Measurements from ENCODE around the gene C19orf18.

The C19orf18 gene

DNA sequence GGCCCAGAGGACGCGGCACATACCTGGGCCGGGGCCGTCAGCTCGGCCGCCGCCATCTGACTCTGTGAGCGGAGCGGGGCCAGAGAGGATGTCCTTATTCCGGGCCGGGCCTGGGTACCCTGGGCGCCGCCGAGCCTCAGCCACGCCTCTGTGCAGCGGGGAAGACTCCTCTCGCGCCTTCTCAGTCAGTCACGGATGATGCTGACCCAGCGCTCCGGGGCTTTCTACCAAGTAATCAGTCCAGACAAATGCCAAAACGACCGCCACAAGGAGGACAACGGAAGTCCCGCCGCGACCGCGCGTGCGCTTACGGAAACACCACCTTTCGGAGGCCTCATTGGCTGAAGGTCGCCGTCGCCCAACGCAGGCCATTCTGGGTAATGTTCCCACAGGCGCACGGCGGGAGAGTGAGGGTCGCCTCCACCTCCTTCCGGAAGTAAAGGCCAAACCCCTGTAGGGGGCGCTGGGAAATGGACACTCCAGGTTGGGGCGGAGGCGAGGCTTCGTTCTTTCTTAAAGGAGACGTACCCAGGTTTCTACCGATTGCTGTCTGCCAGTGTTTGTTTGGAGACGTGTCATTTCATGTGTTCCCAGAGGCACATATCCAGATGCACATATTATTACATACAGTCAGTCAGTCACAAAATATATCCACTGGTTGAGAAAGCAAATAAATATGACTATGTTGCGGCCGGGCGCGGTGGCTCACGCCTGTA, 26.8 kb downstream of the C19orf18 start, which contains the start of gene ZNF256:
Gene ZNF256 (minus strand): TSS at position 288 of the 716 bp plus-strand sequence. CDS start 232 bp downstream, at position 56.
- peak; percentile 89 for DNase-seq (ENCODE audit: low spot score)

DNA sequence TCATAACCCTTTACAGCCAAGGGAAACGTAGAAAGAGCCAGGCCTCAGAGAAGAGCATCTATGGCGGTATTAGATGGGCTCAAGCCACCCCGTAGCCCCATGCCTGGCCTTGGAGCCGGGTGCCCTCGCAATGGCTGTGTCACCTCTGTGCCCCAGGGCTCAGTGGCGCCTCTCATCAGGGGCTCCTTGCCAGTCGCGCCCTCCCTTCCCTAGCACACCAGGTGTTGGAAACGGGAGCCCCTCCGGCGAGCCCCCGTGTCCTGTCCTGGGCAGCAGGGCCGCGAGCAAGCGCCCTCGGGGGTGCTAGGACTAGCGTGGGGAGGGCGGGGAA, 27.3 kb downstream of the C19orf18 start:
- DNase-seq (ENCODE audit: low spot score) = no peak

DNA sequence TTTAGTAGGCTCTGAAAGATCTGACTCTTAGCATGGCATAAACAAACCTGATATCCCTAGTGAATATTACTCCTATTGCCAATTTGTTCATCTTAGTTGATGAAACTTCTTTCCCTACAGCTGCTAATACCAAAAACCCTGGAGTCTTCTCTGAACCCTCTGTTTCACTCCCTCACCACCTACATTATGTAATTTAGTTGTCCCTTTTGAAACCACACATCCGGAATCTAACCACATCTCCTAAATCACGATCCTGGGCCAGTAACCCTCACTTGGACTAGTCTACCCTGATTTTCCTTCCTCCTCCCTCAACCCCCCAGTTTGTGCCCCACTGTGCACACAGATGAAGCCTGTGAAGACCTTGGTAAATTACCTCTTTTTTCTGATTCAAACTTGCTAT, 28.0 kb downstream of the C19orf18 start:
- no peak for DNase-seq (ENCODE audit: low spot score)

DNA sequence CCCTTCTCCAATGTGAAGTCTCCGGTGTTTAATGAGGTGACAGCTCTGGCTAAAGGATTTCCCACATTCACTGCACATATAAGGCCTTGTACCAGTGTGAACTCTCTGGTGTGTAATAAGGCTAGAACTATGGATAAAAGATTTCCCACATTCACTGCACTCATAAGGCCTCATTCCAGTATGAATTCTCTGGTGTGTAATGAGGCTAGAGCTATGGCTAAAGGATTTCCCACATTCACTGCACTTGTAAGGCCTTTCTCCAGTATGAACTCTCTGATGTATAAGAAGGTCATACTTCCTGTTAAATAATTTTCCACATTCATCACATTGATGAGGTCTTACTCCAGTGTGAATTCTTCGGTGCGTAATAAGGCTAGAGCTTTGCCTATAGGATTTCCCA, 32.7 kb downstream of the C19orf18 start:
- DNase-seq (ENCODE audit: low spot score) = no peak

DNA sequence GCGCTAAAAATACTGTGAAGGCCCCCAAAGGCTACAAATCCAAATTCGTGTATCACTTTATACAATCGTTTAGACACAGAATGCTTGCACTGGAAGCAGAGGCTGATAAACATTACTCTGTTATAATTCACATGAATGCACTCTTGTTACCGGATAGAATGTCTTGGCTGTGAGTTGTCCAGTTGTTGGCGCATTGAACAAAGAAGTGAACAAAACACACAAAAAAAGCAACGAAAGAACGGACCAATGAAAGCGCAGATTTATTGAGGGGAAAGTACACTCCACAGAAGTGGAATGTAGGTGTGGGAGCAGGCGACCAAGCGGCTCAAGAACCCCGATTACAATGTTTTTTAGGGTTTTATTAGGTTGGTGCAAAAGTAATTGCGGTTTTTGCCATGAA, 38.6 kb downstream of the C19orf18 start:
- DNase-seq (ENCODE audit: low spot score) = peak; percentile 72

DNA sequence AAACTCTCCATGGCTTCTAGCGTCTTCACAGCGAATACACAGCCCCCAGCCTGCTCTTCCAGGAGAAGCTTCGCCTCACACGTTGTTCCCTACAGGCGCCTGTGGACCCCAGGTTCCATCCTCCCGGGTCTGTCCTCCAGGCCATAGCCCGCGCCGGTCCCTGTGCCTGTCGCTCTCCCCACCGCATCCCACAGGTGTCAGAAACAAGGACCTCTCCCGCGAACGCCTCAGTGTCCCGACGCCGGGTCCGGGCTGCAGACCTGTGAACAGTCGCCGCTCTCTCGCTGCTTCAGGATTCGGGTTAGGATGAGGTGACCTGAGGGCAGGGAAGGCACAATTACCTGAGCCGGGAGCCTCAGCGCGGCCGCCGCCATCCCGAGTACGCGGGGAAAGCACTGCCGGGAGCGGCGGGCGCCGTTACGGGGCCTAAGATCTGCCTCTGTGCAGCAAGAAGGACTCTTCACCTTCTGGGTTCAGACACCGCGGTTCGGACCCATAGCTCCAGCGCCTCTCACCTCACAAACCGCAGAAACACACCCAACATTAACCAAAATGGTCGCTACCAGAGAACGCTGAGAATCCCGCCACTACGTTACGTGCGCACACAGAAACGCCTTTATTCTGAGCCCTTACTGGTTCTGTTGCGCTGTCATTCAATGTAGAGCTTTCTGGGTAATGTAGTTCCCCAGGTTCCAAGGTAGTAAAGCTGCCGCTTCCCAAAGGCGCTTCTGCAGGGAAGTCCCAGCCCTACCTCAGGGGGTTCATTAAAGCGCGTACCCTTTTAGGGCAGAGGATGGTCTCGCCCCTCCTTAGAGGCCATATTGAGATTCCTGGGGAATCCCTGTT, 39.3 kb downstream of the C19orf18 start, which contains the start of gene ZNF418:
Gene ZNF418 (minus strand): TSS at position 583 of the 846 bp plus-strand sequence. CDS start 1,580 bp downstream, outside the sequence.
- peak; percentile 89 for DNase-seq (ENCODE audit: low spot score)

DNA sequence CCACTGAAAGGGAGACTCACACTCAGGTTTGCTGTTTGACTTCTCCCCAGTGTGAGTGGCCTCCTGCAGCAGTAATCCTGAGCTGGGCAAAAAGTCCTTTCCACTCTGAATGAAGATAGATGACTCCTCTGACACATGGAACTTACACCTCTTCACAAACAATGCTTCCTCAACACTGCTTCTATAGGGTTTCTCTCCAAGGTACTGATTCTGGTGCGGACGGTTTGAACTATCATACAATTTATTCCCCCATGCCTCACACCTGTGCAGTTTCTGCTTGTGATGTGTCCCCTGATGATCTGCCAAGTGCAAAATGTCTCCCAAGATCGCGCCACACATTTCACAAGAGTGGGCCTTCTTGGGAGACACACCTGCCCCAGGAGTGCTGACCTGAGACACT, 46.7 kb downstream of the C19orf18 start:
- DNase-seq (ENCODE audit: low spot score) = no peak

DNA sequence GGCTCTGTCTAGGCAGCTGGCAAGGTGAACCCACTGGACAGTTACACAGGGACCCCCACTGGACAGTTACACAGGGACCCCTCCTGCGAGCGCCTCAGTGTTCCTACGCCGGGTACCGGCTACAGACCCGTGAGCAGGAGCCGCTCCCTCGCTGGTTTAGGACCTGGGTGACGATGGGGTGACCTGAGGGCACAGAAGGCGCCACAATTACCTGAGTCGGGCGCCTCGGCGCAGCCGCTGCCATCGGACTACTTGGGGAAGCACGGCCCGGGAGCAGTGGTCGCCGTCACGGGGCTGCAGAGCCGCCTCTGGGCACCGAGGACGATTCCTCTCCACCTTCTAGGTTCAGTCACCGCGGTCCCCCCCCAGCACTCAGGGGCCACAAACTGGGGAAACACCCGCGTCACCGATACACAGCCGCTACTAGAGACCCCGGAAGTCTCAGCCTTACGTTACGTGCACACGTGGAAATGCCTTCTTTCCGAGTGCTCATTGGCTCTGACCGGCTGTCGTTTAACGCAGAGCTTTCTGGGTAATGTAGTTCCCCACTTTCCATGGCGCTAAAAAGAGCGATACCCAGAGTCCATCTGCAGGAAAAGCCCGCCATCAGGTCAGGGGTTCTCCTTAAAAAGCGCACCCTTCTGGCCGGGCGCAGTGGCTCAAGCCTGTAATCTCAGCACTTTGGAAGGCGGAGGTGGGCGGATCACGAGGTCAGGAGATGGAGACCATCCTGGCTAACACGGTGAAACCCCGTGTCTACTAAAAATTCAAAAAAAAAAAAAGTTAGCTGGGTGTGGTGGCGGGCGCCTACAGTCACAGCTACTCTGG, 58.0 kb downstream of the C19orf18 start, which contains the start of gene ZNF417:
Gene ZNF417 (minus strand): TSS at position 425 of the 828 bp plus-strand sequence. CDS start 181 bp downstream, at position 244.
- peak; percentile 93 for DNase-seq (ENCODE audit: low spot score)

DNA sequence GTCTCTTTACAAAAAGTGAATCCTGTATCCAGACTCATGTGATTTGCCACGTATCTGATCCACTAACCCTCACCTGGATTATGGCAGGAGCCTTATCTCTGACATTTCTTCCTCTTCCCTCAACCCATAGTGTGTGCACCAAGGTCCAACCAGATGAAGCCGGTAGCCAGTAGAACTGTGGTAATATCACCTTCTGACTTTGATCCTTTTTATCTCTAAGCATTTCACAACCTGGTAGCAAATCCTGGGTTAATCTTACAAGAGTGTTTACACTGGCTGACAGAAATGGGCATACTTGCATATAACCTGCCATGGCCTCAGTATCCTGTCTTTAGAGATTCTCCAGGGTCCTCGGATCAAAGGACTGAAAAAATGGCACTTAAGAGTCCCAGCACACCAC, 59.8 kb downstream of the C19orf18 start:
- no peak for DNase-seq (ENCODE audit: low spot score)

Data from globus pallidus (tissue), 1 donor.